ENCODE results near the gene DIPK2A. TPM values are rescaled to one million over a fixed set of nuclear protein-coding genes. Genes with fewer than 3 reads are reported as not detected.
A peak's percentile ranks its signal among the peaks of the same experiment; 100 is the strongest.

The DIPK2A gene
- total and polyA plus RNA-seq, 2 of the 4 experiments (the other 2 are of a cell fraction) = 9.3 to 14.0 TPM

DNA sequence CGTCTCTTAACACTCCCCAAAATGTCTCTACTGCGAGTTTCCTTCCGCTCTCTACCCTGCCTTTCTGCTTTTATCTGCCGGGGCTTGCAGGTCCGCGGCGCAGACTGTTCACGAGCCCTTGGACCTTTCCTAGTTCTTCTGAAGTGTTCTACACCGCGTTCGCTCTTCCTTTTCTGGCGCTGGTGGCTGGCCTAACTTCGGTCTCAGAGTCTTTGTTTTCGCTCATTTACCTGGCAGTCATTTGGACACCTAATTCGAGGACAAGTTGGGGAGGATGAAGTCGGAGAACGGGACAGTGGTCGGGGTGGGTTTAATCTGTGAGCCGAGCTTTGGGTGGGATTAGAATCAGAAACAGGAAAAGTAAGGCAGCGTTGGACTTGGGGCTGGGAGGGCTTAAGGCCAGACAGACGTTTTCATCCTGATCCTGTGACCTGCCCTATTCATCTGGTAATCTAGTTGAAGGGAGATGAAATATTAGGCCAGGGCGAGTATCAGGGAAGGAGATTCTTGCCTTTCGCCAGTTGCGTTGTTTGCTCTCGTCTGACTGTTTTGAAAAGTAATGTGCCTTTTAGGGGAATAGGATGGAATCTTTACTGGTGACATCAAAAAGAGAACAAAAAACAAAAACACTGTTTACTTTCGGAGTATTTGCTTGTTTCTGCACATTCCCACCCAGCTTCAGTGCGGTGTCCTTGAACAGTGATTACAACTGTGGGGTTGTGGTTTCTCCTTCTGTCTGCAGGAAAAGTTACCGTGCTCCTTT is 1.8 kb downstream of the DIPK2A start:
- CTCF ChIA-PET = no interaction called here
- 0% methylated on average over 8 of the region's 28 CpGs; no CpG with 5 or more reads in 1 of the 2 experiments for WGBS, 2 experiments (ENCODE audit: extremely low coverage in 2 of 2, insufficient read length in 1 of 2)
- ATAC-seq (ENCODE audit: low read depth) = no peak; the same call in 1 of the 2 replicates

More for the DNA sequence above, 1.8 kb downstream of the DIPK2A start:
- Histone ChIP-seq H3K9me3 (ENCODE audit: control insufficient read depth, insufficient read depth, low read length) (no peaks in the 10 kb centered on the region), H4K5ac (ENCODE audit: low read depth, low read length) (peak overlapping the region; percentile 57), H2BK15ac (ENCODE audit: low read depth, low read length) (no peak overlapping the region), H3K14ac (replicated peaks; ENCODE audit: low read depth, low read length) (peak overlapping the region; percentile 86), H3K4ac (ENCODE audit: low read depth, low read length) (peak overlapping the region; percentile 72), H3K27ac (ENCODE audit: insufficient read depth, low read length) (peak overlapping the region; percentile 78), H4K20me1 (ENCODE audit: insufficient read depth, low read length) (no peaks in the 10 kb centered on the region; the same call in 1 of the 2 replicates), H3K4me3 (ENCODE audit: insufficient read depth, low read depth, low read length) (peak overlapping the region; percentile 51), H3K9ac (ENCODE audit: low read depth, low read length) (peak overlapping the region; percentile 89), H3K79me1 (ENCODE audit: low read depth in 1 of 2, low read length in 2 of 2) (peaks cover 0 to 7% of the 10 kb centered on the region in 2 experiments; a peak in 2 of 4 replicates), H3K4me2 (ENCODE audit: low read depth, low read length) (peak overlapping the region; percentile 72), H3K18ac (ENCODE audit: low read depth, low read length) (peak overlapping the region; percentile 79), H3K4me1 (ENCODE audit: control insufficient read depth, insufficient read depth, low read length) (no peaks in the 10 kb centered on the region), H3K27me3 (ENCODE audit: control insufficient read depth, insufficient read depth, low read length) (no peaks in the 10 kb centered on the region), H4K91ac (ENCODE audit: insufficient read depth, low read depth, low read length) (peak overlapping the region; percentile 45), H3K9me1 (ENCODE audit: insufficient read depth, low read length) (no peaks in the 10 kb centered on the region), H2BK5ac (ENCODE audit: low read depth, low read length, poor library complexity, severe bottlenecking) (peak overlapping the region; percentile 71), H3K23ac (ENCODE audit: low read depth, low read length) (peak overlapping the region; percentile 87), H2AK9ac (replicated peaks; ENCODE audit: low read depth, low read length, poor library complexity) (peak overlapping the region; percentile 12), H2AFZ (replicated peaks; ENCODE audit: low read length, poor library complexity) (peak overlapping the region; percentile 99), H3K56ac (ENCODE audit: extremely low read depth, insufficient read depth, low read length) (peak overlapping the region; percentile 84), H2AK5ac (ENCODE audit: low read depth, low read length) (no peak overlapping the region), H3K36me3 (ENCODE audit: control insufficient read depth, insufficient read depth, low read length) (no peaks in the 10 kb centered on the region), H2BK120ac (ENCODE audit: low read depth, low read length) (peak overlapping the region; percentile 80), H4K8ac (ENCODE audit: low read depth in 2 of 2, low read length in 2 of 2) (peak overlapping the region in 1 of 2 experiments; percentile 59; a peak in 2 of 4 replicates), H2BK20ac (ENCODE audit: low read depth, low read length) (no peak overlapping the region; the same call in 1 of the 2 replicates)
- TF ChIP-seq POLR2A (IDR thresholded peaks at IDR 0.05; ENCODE audit: low read depth, low read length) (no peak), RAD21 (IDR thresholded peaks at IDR 0.05; ENCODE audit: low read length) (peak; percentile 59)
- no TSS peak for BruUV-seq (replicated peaks)
- POLR2A ChIA-PET (ENCODE audit: unreplicated experiment) = no interaction called here
- intact Hi-C loops (cut with micrococcal nuclease) (loop anchor here (1.0 to 10.0 kb wide), 5 partner anchors 321 to 1794 kb away; no protein-coding TSS in a partner anchor), dilution Hi-C loops (cut with HindIII; ENCODE audit: low sequenced_read_pairs, unreplicated experiment) (no loop called here), in situ Hi-C loops (cut with MboI; ENCODE audit: low sequenced_read_pairs) (no loop called here)
- peak; percentile 85 for DNase-seq

All from IMR-90 (cell line).